Loucy (cell line): ENCODE measurements around the gene SBDS.
"Not testable (repeated sequence)": the region's sequence is repeated elsewhere in the genome, so short reads cannot be mapped to it uniquely, and the experiment has no call there.

Experiments used
- H2AFZ ChIP-seq: fragments of 200-600 bp; sonication (generic); 2 replicates; pipeline ENCODE4 v1.6.0; 2016; ENCODE audit warnings: antibody characterized with exemption, mild to moderate bottlenecking, low read length, moderate library complexity
- H3F3A ChIP-seq: fragments of 200-600 bp; 2 replicates; pipeline ENCODE4 v1.6.0; 2016; ENCODE audit warnings: antibody characterized with exemption, low read depth, mild to moderate bottlenecking
- H3K27me3 ChIP-seq: fragments of 200-600 bp; sonication (generic); 2 replicates; pipeline ENCODE4 v1.6.1; 2014; ENCODE audit warnings: low read length, mild to moderate bottlenecking; ENCODE audit not compliant: insufficient read depth, poor library complexity, severe bottlenecking
- H3K36me3 ChIP-seq: fragments of 200-600 bp; sonication (generic); 2 replicates; pipeline ENCODE4 v1.6.1; 2016; ENCODE audit warnings: low read length; ENCODE audit not compliant: insufficient read depth
- H3K4me1 ChIP-seq: fragments of 200-600 bp; sonication (generic); 2 replicates; pipeline ENCODE4 v1.5.1; 2014; ENCODE audit warnings: low read length, mild to moderate bottlenecking; ENCODE audit not compliant: insufficient read depth, poor library complexity, severe bottlenecking
- H3K4me2 ChIP-seq: fragments of 200-600 bp; sonication (generic); 2 replicates; pipeline ENCODE4 v1.6.0; 2014; ENCODE audit warnings: antibody characterized with exemption, low read length, low read depth, mild to moderate bottlenecking; ENCODE audit not compliant: poor library complexity, severe bottlenecking
- H3K4me3 ChIP-seq: fragments of 200-600 bp; sonication (generic); 2 replicates; pipeline ENCODE4 v1.5.1; 2014; ENCODE audit warnings: low read length, mild to moderate bottlenecking, mixed read lengths; ENCODE audit not compliant: poor library complexity, severe bottlenecking
- H3K79me2 ChIP-seq: fragments of 200-600 bp; sonication (generic); 2 replicates; pipeline ENCODE4 v1.6.1; 2014; ENCODE audit warnings: low read length; ENCODE audit not compliant: insufficient read depth
- H3K9ac ChIP-seq: fragments of 200-600 bp; sonication (generic); 2 replicates; pipeline ENCODE4 v1.6.0; 2014; ENCODE audit warnings: mild to moderate bottlenecking, low read depth, low read length, moderate library complexity; ENCODE audit not compliant: poor library complexity, severe bottlenecking
- H3K9me2 ChIP-seq: fragments of 200-600 bp; sonication (generic); replicated peaks from 2 replicates; pipeline ENCODE4 v1.6.1; 2016; ENCODE audit warnings: low read depth, low read length, mixed read lengths
- H3K9me3 ChIP-seq: fragments of 200-600 bp; sonication (generic); 2 replicates; pipeline ENCODE4 v1.6.1; 2014; ENCODE audit warnings: mild to moderate bottlenecking, antibody characterized with exemption, low read length, low read depth; ENCODE audit not compliant: insufficient read depth
- H4K20me1 ChIP-seq: fragments of 200-600 bp; sonication (generic); 2 replicates; pipeline ENCODE4 v1.6.0; 2014; ENCODE audit warnings: antibody characterized with exemption, low read length, mild to moderate bottlenecking; ENCODE audit not compliant: insufficient read depth, poor library complexity, severe bottlenecking
- CTCF ChIP-seq: fragments of 200-600 bp; sonication (generic); conservative IDR thresholded peaks from 2 replicates; pipeline ENCODE4 v1.5.1; 2014; ENCODE audit warnings: mild to moderate bottlenecking, antibody characterized with exemption, low read length
- EZH2phosphoT487 ChIP-seq: fragments of 200-600 bp; IDR thresholded peaks from 2 replicates; pipeline ENCODE4 v1.6.1; 2018; ENCODE audit warnings: antibody characterized with exemption, mild to moderate bottlenecking, moderate library complexity, borderline replicate concordance

The SBDS gene

DNA sequence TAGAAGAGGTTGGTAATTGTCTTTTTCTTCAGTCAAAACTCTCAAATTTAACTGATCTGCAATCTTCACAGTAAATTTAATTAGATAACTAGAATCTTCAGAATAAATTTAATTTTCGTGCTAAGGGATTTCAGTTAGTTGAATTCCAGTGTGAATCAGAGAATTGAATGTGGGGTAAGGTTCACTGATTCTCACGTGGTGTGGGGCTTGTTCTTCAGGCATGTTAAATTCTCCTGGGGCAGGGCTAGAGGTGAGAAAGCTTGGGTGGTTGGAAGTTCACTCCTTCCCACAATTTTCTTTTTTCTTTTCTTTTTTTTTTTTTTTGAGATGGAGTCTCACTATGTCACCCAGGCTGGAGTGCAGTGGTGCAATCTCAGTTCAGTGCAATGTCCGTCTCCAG is 14.3 kb upstream of the SBDS start:
- H2AFZ ChIP-seq, H3K27me3 ChIP-seq, H3K9me3 ChIP-seq, H3K79me2 ChIP-seq, H3K9ac ChIP-seq, H3K4me2 ChIP-seq, H3K9me2 ChIP-seq, H3K4me1 ChIP-seq, H3K4me3 ChIP-seq, H4K20me1 ChIP-seq, H3F3A ChIP-seq: not testable (repeated sequence)
- peaks cover 27% of the 10 kb centered on the region; the same call in 1 of the 2 replicates for H3K36me3 ChIP-seq

GRCh38 chr7:67008260-67008659 is 12.9 kb upstream of the SBDS start:
- no peaks in the 10 kb centered on the region for H3K9me2 ChIP-seq
- no peaks in the 10 kb centered on the region for H3K27me3 ChIP-seq
- H3K36me3 ChIP-seq, result peaks cover 26% of the 10 kb centered on the region; the same call in 1 of the 2 replicates
- H3F3A ChIP-seq, result no peaks in the 10 kb centered on the region
- H3K4me2 ChIP-seq, result no peak overlapping the region
- H3K4me1 ChIP-seq, result no peaks in the 10 kb centered on the region
- no peak overlapping the region for H3K4me3 ChIP-seq
- H3K9ac ChIP-seq, result no peak overlapping the region
- no peaks in the 10 kb centered on the region for H3K9me3 ChIP-seq
- no peaks in the 10 kb centered on the region for H4K20me1 ChIP-seq
- H2AFZ ChIP-seq, result no peak overlapping the region
- no peak for TF ChIP-seq EZH2phosphoT487
- no peak for TF ChIP-seq CTCF
- H3K79me2 ChIP-seq, result no peaks in the 10 kb centered on the region

DNA sequence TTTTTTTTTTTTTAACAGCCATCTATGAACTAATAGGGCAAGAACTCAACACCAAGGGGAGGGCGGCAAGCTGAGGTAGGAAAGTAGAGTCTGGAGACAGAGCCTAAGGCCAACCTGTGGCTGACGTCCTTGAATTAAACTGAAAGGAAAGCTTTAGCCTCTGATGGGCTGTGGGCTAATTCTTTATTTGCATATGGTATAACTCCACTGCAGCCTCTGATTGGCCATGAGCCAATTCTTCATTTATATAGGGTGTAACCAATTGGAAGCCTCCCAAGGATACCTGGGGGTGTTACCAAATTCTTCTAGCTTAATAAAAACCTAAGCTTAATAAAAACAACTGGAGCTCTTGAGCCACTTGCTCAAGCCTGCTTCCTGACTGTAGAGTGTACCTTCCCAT is 11.6 kb upstream of the SBDS start:
- Histone ChIP-seq H3K27me3 (no peaks in the 10 kb centered on the region), H3K4me1 (no peaks in the 10 kb centered on the region), H3K9ac (no peak overlapping the region), H3F3A (no peaks in the 10 kb centered on the region), H3K4me2 (no peak overlapping the region), H3K9me2 (no peaks in the 10 kb centered on the region), H3K36me3 (peaks cover 26% of the 10 kb centered on the region; the same call in 1 of the 2 replicates), H2AFZ (no peak overlapping the region), H3K9me3 (no peaks in the 10 kb centered on the region), H3K4me3 (no peak overlapping the region), H4K20me1 (no peaks in the 10 kb centered on the region), H3K79me2 (no peaks in the 10 kb centered on the region)
- no peak for TF ChIP-seq CTCF
- TF ChIP-seq EZH2phosphoT487, result no peak

- H3K4me1 ChIP-seq, H3K4me3 ChIP-seq, H4K20me1 ChIP-seq, H3K79me2 ChIP-seq, H3K9me2 ChIP-seq, H3K27me3 ChIP-seq, H3K9me3 ChIP-seq, H3K9ac ChIP-seq, H3K4me2 ChIP-seq, H2AFZ ChIP-seq, H3F3A ChIP-seq: not testable (repeated sequence)
- H3K36me3 ChIP-seq, result peaks cover 15% of the 10 kb centered on the region; the same call in 1 of the 2 replicates
These were observed 8.8 kb upstream of the SBDS start for GRCh38 chr7:67004145-67004544.

- H3K4me2 ChIP-seq, H3K4me3 ChIP-seq, H3K36me3 ChIP-seq, H3K9me2 ChIP-seq, H4K20me1 ChIP-seq, H3F3A ChIP-seq, H3K27me3 ChIP-seq, H2AFZ ChIP-seq, H3K9ac ChIP-seq, H3K9me3 ChIP-seq, H3K4me1 ChIP-seq: not testable (repeated sequence)
- peaks cover 14% of the 10 kb centered on the region; the same call in 1 of the 2 replicates for H3K79me2 ChIP-seq
These were observed 5.3 kb upstream of the SBDS start for GRCh38 chr7:67000601-67001258.

DNA sequence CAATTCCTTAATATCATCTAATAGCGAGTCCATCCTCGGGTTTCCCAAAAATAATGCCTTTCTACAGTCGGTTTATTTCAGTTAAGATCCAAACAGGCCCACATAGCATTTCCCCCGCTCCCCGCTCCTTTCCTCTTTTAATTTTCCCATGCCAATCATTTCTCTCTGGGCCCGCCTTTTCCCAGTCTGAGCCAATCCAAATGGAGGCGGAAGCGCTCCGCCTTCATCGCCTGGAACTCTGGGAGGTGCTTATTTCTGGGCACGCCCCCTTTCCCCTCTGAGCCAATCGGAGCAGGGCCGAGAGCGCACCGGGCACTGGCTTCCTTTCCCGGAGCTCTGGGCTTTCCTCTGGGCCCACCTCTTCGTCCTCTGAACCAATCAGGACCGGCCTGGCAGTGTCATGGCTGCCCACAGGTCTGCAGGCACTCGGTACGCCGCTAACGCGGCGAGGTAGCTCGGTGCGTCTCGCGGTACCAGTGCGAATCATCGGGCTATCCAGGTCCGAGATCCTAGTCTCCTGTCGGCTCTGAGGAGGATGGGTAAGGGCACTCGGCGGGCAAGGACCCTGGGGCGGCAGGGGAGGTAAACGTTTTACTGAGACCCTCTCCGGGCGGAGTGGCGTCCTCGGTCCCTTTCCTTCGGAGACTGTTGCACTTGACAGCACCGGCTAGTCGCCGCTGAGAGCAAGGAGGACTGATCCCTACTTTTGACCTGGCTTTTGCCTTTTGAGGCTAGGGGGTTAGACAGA is 1.2 kb upstream of the SBDS start, which contains the start of gene TYW1:
TYW1 (plus strand) TSS at position 390 of the 748 bp plus-strand sequence; CDS start at position 536, 146 bp downstream.
- peak within 1 kb of the TSS; percentile 80 for H3K4me3 ChIP-seq
- H3K79me2 ChIP-seq, result peaks cover 34% of the 10 kb centered on the region
- H3K9me2 ChIP-seq, H3K9me3 ChIP-seq, H3K36me3 ChIP-seq, H3F3A ChIP-seq, H4K20me1 ChIP-seq, H3K4me1 ChIP-seq, H3K27me3 ChIP-seq: not testable (repeated sequence)
- peak within 1 kb of the TSS; percentile 83 for H3K4me2 ChIP-seq
- peak within 1 kb of the TSS; percentile 79 for H3K9ac ChIP-seq
- H2AFZ ChIP-seq, result peak within 1 kb of the TSS; percentile 89
